GM19438 (cell line): ENCODE data around the gene GRIN1.

ENCODE experiments used
- ATAC-seq: cut with Tn5 transposase; IDR thresholded peaks from one replicate; pipeline ENCODE4 v1.9.1; 2021; ENCODE audit warnings: low read depth; ENCODE audit not compliant: unreplicated experiment

GRIN1 gene

GRCh38 chr9:137161558-137162486 is 22.9 kb downstream of the GRIN1 start:
- ATAC-seq = no peak

- ATAC-seq = no peak
Measured at GRCh38 chr9:137162505-137163364, 23.8 kb downstream of the GRIN1 start.

GRCh38 chr9:137163365-137163715 is 24.4 kb downstream of the GRIN1 start:
- ATAC-seq = no peak

- ATAC-seq = no peak
Measured at GRCh38 chr9:137163805-137164204, 24.9 kb downstream of the GRIN1 start.

GRCh38 chr9:137164370-137165249 is 25.7 kb downstream of the GRIN1 start:
- ATAC-seq = no peak

- ATAC-seq = no peak
Measured at GRCh38 chr9:137165250-137165836, 26.4 kb downstream of the GRIN1 start.

DNA sequence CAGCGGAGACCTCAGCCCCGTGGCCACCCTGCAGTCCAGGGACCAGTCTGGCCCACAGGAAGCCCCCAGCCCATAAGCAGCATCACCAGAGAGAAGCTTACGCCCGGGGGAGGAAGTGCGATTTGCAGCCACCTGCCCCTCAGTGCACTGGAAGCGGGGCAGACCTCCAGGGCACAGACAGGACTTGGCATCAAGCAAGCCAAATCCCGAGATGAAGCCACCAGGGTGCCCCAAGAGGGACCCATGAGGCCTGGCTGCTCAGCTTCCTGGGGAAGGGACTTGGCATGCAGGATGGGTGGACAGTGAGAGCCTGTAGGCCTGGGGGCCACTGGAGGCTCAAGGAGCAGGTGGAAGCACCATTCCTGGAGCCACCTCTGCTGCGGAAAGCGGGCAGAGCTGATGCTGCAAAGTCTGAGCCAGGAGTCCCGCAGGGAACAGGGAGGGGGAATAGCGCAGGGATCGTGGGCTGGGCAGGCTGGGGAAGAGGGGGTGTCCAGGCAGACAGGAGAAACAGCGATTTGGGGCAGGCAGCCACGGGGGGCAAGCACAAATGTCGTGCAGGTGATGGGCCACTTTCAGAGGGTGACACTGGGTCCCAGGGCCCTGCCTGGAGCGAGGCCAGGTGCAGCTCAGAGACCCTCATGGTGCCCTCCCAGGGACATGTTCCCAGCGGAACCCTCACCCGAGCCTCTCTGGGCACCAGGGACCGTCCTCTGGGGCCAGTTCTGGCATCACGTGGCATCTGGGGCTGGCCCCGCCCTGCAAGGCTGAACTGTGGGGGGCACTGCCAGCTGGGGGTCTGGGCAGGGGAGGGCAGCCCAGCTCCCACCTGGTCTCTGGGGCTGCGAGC is 27.7 kb downstream of the GRIN1 start:
- ATAC-seq = no peak

DNA sequence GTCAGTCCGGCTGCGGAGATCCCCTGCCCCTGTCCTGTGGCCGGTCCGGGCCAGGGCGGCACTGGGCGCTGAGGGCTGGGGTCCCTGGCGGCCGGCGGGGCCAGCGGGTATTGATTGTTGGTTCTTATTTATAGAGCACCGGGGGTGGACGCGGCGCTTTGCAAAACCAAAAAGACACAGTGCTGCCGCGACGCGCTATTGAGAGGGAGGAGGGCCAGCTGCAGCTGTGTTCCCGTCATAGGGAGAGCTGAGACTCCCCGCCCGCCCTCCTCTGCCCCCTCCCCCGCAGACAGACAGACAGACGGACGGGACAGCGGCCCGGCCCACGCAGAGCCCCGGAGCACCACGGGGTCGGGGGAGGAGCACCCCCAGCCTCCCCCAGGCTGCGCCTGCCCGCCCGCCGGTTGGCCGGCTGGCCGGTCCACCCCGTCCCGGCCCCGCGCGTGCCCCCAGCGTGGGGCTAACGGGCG is 28.4 kb downstream of the GRIN1 start:
- ATAC-seq = no peak

GRCh38 chr9:137167747-137168572 is 29.0 kb downstream of the GRIN1 start:
- no peak for ATAC-seq

DNA sequence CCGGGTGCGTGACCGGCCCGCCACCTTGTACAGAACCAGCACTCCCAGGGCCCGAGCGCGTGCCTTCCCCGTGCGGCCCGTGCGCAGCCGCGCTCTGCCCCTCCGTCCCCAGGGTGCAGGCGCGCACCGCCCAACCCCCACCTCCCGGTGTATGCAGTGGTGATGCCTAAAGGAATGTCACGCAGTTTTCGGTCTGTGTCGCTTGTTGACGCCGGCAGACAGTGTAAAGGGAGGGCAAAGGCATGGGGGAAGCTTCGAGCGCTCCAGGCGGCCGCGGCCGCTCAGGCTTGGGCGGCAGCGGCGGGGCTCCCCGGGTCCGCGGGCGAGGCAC is 29.6 kb downstream of the GRIN1 start:
- ATAC-seq = no peak

DNA sequence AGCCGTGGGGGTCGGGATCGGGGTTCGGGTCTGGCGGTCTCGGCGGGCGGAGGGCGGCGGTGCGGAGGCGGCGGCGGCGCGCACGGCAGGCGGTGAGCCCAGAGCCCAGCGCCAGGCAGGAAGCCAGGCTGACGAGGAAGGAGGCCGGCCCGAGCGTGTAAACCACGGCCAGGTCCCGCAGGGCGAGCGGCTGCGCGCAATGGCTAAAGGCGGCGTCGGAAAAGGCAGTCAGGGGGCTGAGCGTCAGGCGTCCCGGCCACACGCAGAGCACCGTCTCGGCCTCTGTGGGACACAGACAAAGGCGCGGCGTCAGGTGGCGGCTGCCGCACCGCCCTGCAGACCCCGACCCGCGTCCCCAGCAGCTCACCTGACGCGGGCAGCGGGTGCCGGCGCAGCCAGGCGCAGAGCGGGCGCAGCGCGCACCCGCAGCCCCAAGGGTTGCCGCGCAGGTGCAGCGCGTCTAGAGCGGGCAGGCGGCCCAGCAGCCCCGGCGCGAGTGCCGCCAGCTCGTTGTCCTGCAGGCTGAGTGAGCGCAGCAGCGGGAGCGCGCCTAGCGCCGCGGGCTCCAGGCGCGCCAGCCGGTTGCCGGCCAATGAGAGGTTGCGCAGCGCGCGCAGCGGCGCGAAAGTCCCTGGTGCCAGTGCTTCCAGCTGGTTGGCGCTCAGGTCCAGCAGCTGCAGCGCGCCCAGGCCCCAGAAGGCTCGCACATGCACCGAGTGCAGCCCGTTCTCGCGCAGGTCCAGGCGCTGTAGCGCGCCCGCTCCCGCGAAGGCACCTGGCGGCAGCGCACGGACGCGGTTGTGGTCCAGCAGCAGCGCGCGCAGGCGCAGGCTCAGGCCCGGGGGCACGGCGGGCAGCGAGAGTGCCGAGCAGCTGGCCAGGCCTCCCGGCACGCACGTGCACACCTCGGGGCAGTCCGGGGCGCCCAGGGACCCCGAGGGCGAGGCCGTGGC is 30.2 kb downstream of the GRIN1 start:
- no peak for ATAC-seq

DNA sequence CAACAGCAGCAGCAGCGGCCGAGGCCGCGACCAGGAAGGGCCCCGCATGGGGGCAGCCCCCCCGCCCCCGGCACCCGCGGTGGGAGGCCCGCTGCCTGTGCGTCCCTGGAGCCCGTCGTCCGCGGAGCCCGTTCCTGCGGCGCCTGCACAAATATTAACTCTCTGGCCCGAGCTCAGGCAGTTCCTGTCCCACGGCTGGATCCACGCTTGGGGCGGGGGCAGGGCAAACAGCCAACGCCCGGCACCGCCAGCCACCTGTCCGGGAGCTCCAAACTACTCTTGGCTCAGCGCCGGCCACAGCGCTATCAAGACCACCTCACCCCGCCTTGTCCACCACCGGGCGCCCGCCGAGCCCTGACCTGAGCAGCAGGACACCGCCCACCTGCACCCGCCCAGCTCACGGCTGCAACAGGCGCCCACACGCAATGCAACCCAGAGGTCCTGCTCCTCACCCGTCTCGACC is 31.0 kb downstream of the GRIN1 start, which contains the start of gene LRRC26:
LRRC26 (minus strand) TSS at position 156 of the 463 bp plus-strand sequence; CDS start at position 48, 108 bp downstream.
- ATAC-seq = no peak

GRCh38 chr9:137170486-137171148 is 31.7 kb downstream of the GRIN1 start:
- ATAC-seq = no peak

DNA sequence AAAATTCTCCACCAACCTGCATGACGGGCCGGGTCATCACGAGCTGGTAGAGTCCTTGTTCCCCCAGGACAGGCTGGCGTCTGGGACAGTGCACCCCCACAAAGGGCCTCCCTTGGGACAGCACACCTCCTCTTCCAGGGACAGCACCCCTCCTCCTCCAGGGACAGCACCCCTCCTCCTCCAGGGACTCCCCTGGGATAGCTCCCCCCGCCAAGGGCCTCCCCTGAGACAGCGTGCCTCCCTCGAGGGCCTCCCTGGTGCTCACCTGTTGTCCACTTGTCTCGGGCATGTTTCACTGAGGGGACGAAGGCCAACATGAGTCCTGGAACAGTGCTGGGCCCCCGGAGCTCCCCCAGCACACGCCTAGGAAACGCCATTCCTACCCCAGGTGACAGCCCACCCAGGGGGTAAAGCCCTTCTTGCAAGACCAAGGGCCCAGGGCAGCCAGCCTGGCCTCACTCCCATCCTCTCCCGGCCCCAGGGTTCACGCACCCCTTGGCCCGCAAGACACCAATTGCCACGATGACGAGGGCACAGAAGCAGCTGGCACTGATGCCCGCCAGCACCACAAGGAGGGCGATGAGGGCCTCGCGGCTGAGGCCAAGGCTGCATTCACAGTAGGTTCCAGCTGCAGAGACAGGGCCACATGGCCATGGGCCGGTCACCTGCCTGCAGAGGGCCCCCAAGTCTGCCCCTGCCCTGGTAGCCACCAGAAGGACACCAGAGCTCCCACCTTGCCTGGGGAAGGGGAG is 32.4 kb downstream of the GRIN1 start:
- ATAC-seq = no peak

- ATAC-seq = no peak
Measured at GRCh38 chr9:137172901-137173795, 34.2 kb downstream of the GRIN1 start.
